GM18517 (cell line): Measurements from ENCODE around the gene ADCY9.
"Not testable (repeated sequence)": the region's sequence is repeated elsewhere in the genome, so short reads cannot be mapped to it uniquely, and the experiment has no call there.

ENCODE experiments used
- ATAC-seq: cut with Tn5 transposase; IDR thresholded peaks from one replicate; pipeline ENCODE4 v1.9.1; 2021; ENCODE audit warnings: mild to moderate bottlenecking, moderate library complexity; ENCODE audit not compliant: unreplicated experiment

ADCY9 gene

DNA sequence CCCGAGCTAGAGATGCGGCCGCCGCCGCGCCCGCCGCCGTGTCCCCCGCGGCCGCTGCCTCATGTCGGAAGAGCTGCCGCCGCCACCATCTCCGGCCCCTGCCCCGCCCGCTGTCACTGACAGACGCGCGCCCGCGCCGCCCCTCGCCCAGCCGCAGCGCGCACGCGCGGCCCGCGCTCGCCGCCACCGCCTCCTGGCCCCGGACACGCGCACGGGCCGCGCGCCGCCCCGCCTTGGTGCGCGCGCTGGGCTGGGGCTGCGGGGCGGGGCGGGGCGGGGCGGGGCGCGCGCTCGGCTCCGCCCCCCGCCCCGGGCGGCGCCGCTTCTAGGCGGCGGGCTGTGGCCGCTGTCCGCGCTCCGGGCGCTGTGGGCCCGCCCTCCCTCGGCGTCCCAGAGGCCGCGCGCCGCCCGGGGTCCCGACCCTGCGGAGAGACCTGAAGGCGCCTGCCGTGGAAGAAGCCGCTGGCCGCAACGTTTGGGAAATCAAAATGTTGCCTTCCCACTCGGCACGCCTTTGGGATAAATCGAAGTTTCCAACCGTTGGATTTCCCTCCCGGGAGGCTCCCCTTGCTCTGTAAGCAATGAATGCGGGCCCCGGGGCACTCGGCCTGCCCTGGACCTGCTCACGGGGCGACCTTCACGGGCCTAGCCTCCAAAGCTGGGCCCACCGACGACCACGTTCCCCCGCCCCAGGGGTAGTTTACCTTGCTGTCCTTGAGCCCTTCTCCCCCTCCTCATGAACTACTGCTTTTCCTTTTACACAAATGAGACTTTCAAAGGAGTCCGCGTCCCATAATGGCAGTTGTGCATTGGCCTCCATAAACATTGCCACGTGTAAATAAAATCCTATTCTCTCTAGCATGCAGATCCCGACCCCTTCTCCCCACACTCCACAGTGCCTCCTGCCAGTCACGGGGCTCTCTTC is at the start of gene ADCY9:
ADCY9 (minus strand) TSS at position 118 of the 925 bp plus-strand sequence. CDS start 1,000 bp downstream, outside the sequence.
- ATAC-seq = no peak

DNA sequence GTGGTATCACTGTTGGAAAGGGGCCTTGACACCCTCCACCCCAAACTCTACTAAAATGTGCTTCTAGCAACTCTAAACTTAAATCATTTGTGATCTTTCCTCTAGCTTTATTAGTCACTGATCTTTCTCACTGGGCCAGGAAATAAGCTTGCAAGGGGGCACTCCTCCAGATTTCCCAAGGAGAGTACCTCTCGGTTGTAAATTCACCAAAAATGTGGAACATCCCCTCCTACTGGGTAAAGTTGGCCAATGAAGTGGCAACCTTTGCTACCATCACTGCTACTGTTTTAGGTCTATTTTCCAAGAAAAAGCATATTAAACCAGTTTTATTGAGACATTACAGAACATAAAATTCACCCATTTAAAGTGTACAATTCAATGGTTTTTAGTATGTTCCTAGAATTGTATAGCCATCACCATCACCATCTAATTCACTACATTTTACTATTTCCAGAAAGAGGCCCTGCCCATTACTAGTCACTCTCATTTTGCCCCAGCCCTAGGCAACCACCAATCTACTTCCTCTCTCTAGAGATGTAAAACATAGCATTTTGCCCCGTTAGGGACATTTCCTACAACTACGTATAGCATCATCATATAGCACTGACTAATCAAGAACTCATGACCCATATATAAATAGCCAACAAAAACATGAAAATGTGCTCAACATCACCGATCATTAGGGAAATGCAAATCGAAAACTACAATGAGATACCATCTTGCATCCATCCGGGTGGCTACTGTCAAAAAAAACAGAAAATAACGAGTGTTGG is 44.6 kb upstream of the ADCY9 start:
- ATAC-seq = no peak

- ATAC-seq = no peak
Measured at GRCh38 chr16:4159726-4160125, 43.5 kb upstream of the ADCY9 start.

DNA sequence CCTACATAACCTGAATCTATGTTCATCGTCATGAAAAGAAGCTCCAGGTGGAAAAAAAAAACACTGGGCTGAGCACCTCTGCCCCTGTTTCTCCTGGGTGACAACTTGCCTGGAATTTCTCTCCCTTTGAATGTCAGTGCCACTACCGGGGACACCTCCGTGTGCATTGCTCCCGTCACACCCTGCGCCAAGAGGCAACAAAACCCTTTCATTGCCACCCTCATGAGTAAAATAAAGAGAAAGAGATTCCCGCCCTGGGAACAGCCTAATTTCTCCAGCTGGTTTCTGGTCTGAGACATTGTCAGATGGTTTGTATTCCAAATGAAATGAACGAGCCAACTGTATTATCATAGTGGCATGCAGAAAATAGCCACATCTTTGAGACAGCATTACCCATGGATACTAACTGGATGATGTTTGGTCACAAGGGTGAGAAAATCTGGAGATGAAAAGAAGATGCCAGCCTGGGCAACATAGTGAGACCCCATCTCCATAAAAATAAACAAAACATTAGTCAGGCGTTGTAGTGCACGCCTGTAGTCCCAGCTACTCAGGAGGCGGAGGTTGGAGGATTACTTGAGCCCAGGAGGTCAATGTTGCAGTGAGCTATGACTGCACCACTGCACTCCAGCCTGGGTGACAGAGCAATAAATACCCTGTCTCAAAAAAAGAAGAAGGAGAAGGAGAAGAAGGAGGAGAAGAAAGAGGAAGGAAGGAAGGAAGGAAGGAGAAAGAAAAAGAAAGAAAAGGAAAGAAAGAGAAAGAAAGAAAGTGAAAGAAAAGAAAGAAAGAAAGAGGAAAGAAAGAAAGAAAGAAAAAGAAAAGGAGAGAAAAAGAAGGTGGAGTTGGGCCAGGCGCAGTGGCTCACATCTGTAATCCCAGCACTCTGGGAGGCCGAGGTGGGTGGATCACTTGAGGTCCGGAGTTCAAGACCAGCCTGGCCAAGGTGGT is 42.2 kb upstream of the ADCY9 start:
- ATAC-seq = no peak

DNA sequence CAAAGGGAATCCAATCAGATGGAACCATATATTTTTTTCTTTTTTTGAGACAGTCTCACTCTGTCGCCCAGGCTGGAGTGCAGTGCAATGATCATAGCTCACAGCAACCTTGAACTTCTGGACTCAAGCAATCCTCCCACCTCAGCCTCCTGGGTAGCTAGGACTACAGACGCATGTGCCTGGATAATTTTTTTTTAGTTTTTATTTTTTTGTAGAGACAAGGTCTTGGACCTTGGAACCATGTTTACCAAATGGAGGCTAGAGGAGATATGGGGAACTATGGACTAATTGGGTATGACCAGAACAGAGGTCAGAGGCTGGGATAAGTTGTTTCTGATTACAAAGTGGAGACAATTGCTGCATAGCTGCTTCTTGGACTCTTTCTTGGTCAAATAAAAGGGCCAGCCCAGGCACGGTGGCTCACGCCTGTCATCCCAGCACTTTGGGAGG is 41.2 kb upstream of the ADCY9 start:
- ATAC-seq = no peak

- not testable (repeated sequence) for ATAC-seq
Measured at GRCh38 chr16:4156503-4156902, 40.3 kb upstream of the ADCY9 start.

GRCh38 chr16:4153364-4153763 is 37.1 kb upstream of the ADCY9 start:
- ATAC-seq = not testable (repeated sequence)

DNA sequence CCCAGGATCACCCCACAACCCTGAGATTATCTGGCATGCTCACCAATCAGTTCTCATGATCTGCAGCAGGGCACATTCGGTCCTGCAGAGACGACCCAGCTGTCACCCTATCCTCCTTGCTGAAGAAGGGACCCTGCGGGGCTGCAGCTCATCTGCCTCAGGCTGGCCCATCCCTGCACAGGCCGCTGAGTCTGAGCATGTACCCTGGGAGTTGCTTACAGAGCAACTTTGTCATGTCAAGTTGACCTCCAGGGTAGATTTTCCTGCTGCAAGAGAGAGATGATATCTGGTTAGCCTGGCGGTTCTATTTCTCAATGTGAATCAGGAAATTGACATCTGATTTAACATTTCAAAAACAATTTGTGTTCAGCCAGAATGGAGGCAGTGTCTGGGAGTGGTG is 36.0 kb upstream of the ADCY9 start:
- ATAC-seq = no peak

GRCh38 chr16:4147236-4147635 is 31.0 kb upstream of the ADCY9 start:
- no peak for ATAC-seq

DNA sequence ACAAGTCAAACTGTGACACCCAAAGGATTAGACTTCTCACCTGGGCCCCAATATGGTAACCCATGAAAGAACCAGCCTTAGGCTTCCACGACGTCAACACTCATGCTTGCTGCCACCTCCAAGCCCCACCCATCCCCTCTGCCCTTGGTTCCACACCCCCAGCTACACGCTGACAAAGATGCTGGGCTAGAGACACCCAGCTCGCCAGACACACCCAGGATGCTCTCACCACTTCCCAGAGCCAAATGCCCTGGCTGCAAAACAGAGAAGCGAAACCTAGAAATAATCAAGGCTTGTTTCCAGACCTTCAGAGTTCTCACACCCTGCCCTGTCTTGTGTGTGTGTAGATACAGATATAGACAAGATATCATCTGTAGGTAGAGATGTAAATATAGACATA is 26.0 kb upstream of the ADCY9 start:
- ATAC-seq = no peak

DNA sequence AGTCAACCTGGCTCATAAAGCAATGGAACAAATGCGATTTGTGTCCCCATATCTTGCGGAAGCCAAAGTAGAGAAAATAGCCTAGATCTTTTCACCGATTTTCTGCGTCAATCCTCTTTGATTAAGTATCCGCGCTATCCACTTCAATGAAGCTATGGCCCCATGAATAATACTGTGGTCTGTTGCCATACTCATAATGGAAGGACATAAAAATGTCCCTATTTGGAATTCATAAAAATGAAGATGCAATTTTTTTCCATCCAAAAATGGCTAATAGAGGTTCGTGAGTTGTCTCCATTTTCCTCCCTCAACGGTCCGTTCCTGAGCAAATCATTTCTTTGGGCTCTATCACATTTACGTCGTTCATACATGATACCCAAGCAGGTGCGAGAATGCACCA is 25.4 kb upstream of the ADCY9 start:
- ATAC-seq = no peak

GRCh38 chr16:4140652-4141051 is 24.4 kb upstream of the ADCY9 start:
- no peak for ATAC-seq

DNA sequence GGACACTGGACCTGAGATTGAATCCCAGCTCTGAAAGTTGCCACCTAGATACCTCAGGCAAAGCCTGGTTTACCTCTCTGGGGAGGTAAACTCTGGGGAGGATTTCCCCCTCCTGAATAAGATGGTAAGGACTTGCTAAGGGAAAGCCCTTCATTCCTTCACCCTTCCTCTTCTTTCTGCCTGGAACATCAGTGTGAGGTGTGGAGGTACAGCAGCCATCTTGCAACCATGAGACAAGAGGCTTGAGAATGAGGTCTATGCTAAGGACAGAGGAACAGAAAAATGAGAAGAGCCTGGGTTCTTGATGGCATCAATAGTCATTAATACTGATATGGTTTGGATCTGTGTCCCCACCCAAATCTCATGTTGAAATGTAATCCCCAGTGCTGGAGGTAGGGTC is 23.7 kb upstream of the ADCY9 start:
- ATAC-seq = no peak

DNA sequence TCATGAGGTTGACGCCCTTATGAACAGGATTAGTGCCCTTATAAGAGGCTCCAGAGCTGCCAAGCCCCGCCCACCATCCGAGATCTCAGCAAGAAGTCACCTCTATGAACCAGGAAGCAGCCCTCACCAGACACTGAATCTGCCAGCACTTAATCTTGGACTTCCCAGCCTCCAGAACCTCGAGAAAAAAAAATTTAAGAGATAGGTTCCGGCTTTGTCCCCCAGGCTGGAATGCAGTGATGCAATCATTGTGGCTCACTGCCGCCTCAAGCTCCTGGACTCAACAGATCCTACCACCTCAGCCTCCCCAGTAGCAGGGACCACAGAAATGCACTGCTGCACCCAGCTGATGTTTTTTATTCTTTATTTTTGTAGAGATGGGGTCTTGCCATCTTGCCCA is 22.5 kb upstream of the ADCY9 start:
- ATAC-seq = no peak

DNA sequence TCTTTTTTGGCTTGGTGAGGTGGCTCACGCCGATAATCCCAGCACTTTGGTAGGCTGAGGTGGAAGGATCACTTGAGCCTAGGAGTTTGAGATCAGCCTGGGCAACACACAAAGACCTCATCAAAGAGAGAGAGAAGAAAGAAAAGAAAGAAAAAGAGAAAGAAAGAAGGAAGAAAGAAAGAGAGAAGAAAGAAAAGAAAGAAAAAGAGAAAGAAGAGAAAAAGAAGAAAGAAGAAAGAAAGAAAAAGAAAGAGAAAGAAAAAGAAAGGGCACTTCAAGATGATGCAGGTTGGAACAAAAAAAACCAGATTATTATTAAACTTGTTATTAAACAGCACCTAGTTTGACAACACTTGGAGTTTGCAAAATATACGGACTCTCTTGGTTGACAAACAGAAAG is 21.2 kb upstream of the ADCY9 start:
- ATAC-seq = no peak

DNA sequence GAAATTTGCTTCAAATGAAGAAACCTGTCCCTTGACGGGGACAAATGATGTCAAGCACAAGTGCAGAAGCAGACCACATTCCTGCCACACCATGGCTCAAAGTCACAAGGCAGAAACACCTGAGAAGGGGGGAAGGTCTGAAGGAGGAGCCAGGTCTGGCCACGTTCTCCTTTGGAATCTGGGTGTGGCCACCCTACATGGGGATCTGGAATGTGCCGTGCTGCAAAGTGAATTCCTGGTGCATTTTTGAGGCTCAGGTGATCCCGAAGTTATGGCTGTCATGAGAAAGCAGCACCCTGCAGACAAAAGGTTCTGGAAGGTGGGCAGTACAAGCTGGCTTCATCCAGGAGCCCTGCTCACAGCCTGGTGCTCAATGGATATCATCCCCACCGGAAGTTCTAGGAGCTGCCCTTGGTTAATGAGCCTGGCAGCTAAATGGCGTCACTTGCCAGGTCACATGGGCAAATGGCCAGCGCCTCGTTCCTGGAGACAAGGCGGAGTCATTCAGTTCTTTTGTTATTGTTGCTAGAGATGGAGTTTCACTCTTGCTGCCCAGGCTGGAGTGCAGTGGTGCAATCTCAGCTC is 20.1 kb upstream of the ADCY9 start:
- no peak for ATAC-seq

DNA sequence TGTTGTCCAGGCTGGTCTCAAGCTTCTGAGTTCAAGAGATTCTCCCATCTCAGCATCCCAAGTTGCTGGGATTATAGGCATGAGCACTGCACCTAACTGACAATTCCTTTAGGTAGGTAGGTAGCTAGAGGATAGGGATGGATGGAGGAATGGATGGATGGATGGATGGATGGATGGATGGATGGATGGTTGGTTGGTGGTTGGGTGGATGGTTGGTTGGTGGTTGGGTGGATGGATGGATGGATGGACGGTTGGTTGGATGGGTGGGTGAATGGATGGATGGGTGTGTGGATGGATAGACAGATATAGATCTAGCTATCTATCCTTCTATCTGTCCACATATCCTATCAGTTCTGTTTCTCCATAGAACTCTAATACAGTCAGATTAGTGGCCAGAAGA is 19.3 kb upstream of the ADCY9 start:
- no peak for ATAC-seq

DNA sequence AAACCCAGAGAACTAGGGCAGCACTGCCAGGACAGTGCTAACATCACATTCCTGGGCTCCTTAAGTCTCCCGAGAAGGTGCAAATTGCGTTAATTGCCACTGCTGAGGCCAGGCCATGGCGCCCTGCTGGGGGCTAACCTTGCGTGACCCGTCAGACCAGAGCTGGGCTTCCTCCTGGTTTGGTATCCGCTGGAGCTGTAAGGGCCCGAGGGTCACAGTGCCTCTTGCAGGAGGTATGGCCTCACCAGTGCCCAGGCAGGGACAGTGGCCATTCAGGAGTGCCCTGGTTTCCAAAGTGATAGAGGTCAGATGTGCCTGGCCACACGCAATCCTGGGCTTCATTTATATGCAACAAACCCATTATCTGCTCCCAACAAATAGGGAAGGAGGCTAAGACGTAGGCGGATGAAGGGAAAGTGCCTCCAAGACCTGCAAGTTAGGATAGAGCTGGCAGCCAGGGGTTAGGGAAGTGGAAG is 17.7 kb upstream of the ADCY9 start:
- no peak for ATAC-seq

- no peak for ATAC-seq
Measured at GRCh38 chr16:4131621-4132020, 15.4 kb upstream of the ADCY9 start.

GRCh38 chr16:4124535-4125294 is 8.5 kb upstream of the ADCY9 start:
- ATAC-seq = no peak
